Measurements from ENCODE around the gene CBLC. TPM values are rescaled to one million over a fixed set of nuclear protein-coding genes. Genes with fewer than 3 reads are reported as not detected.
A peak's percentile ranks its signal among the peaks of the same experiment; 100 is the strongest.

CBLC gene
- total RNA-seq, 1 experiment from 2014 or later: 25.4 TPM

- H3K4me2 ChIP-seq (ENCODE audit: low read length): peak overlapping the region; percentile 96
- TF ChIP-seq EZH2phosphoT487 (IDR thresholded peaks at IDR 0.05; ENCODE audit: borderline replicate concordance, low read length) (no peak), EZH2 (IDR thresholded peaks at IDR 0.05; ENCODE audit: low read length, unreplicated experiment) (no peak), CTCF (conservative IDR thresholded peaks at IDR 0.05; ENCODE audit: low read depth, low read length) (no peak)
- peaks cover 6% of the 10 kb centered on the region for H3F3A ChIP-seq (ENCODE audit: low read length, unreplicated experiment)
- peaks cover 11% of the 10 kb centered on the region for H4K20me1 ChIP-seq (ENCODE audit: low read length)
- H3K9ac ChIP-seq (ENCODE audit: low read length): peak overlapping the region; percentile 94; the same call in 1 of the 2 replicates
- no peak for DNase-seq
- no peak for ATAC-seq
- H3K4me3 ChIP-seq (ENCODE audit: low read length): peak overlapping the region; percentile 91
- ChIA-PET CTCF (interaction anchor here (0.9 kb wide), 1 partner anchor 26 kb away, joined by 3 read pairs; no protein-coding TSS in a partner anchor), POLR2A (ENCODE audit: unreplicated experiment) (no interaction called here)
- intact Hi-C loops (cut with micrococcal nuclease): loop anchor here (2.0 kb wide), 1 partner anchor 25 kb away; no protein-coding TSS in a partner anchor
- H3K9me2 ChIP-seq (replicated peaks; ENCODE audit: low read length): no peaks in the 10 kb centered on the region
- no peak overlapping the region for H2AFZ ChIP-seq (ENCODE audit: low read length)
- no peaks in the 10 kb centered on the region for H3K9me3 ChIP-seq (ENCODE audit: low read length)
- H3K27me3 ChIP-seq (ENCODE audit: low read length): no peaks in the 10 kb centered on the region
- BruUV-seq (replicated peaks): no TSS peak
- H3K79me2 ChIP-seq (ENCODE audit: low read length): peaks cover 35% of the 10 kb centered on the region
- no peak overlapping the region for H3K27ac ChIP-seq (ENCODE audit: low read length)
- peaks cover 4% of the 10 kb centered on the region; the same call in 1 of the 2 replicates for H3K36me3 ChIP-seq (ENCODE audit: low read depth, low read length)
- peaks cover 65% of the 10 kb centered on the region for H3K4me1 ChIP-seq (ENCODE audit: insufficient read depth, low read length)
Measured at GRCh38 chr19:44749994-44750393, 27.7 kb upstream of the CBLC start.

GRCh38 chr19:44752123-44752815, 25.4 kb upstream of the CBLC start:
- Histone ChIP-seq H3F3A (ENCODE audit: low read length, unreplicated experiment) (peaks cover 6% of the 10 kb centered on the region), H3K9ac (ENCODE audit: low read length) (peak overlapping the region; percentile 19), H3K79me2 (ENCODE audit: low read length) (peaks cover 38% of the 10 kb centered on the region), H3K4me2 (ENCODE audit: low read length) (peak overlapping the region; percentile 52), H3K9me3 (ENCODE audit: low read length) (no peaks in the 10 kb centered on the region), H3K27me3 (ENCODE audit: low read length) (no peaks in the 10 kb centered on the region), H3K4me3 (ENCODE audit: low read length) (peak overlapping the region; percentile 23; the same call in 1 of the 2 replicates), H3K9me2 (replicated peaks; ENCODE audit: low read length) (no peaks in the 10 kb centered on the region), H4K20me1 (ENCODE audit: low read length) (peaks cover 11% of the 10 kb centered on the region), H3K4me1 (ENCODE audit: insufficient read depth, low read length) (peaks cover 53% of the 10 kb centered on the region), H3K36me3 (ENCODE audit: low read depth, low read length) (peaks cover 7% of the 10 kb centered on the region; the same call in 1 of the 2 replicates), H2AFZ (ENCODE audit: low read length) (no peak overlapping the region), H3K27ac (ENCODE audit: low read length) (peak overlapping the region; percentile 98)
- intact Hi-C loops (cut with micrococcal nuclease): no loop called here
- DNase-seq (no peak), ATAC-seq (no peak)
- POLR2A ChIA-PET (ENCODE audit: unreplicated experiment): no interaction called here
- CTCF ChIA-PET: interaction anchor here (0.6 to 1.2 kb wide), 2 partner anchors 18 to 29 kb away, joined by 3 read pairs; no protein-coding TSS in a partner anchor
- no TSS peak for BruUV-seq (replicated peaks)
- TF ChIP-seq CTCF (conservative IDR thresholded peaks at IDR 0.05; ENCODE audit: low read depth, low read length) (no peak), EZH2phosphoT487 (IDR thresholded peaks at IDR 0.05; ENCODE audit: borderline replicate concordance, low read length) (no peak), EZH2 (IDR thresholded peaks at IDR 0.05; ENCODE audit: low read length, unreplicated experiment) (no peak)
